ENCODE measurements around the gene DGKD.
"Not testable (repeated sequence)": the region's sequence is repeated elsewhere in the genome, so short reads cannot be mapped to it uniquely, and the experiment has no call there.

DGKD gene

DNA sequence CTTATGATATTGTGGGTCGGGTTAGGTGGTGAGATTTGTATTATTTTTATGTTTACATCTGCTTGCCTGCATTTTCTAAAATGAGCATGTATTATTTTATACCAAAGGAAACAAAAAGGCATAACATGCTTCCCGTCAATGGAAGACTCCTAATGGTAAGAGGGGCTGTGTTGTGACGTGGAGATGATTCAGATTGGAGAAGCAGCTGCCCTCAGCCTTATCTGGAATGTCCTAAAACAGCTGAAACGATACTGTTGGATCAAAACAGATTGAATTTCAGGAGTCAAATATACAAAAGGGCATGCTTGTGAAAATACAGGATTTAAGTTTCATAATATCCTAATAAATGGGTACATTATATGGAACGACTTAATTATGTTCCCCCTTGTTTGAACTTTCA is 19.0 kb downstream of the DGKD start:
- POLR2A ChIA-PET, result no interaction called here
- 100% methylated on average over 2 of the region's 5 CpGs for WGBS (ENCODE audit: insufficient coverage)

DNA sequence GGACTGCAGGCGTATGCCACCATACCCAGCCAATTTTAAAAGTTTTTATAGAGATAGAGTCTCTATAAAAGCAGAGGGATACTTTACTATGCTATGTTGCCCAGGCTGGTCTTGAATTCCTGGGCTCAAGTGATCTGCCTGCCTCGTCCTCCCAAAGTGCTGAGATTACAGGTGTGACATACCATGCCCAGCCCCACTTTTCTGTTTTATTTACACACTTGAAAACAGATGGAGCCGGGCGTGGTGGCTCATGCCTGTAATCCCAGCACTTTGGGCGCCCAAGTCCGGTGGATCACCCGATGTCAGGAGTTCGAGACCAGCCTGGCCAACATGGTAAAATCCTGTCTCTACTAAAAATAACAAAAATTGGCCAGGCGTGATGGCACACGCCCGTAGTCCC is 20.5 kb downstream of the DGKD start:
- WGBS (ENCODE audit: insufficient coverage), result 98% methylated on average over 9 of the region's 11 CpGs
- CTCF ChIA-PET, result interaction anchor here (1.8 kb wide), 1 partner anchor 10 kb away, joined by 6 read pairs; no protein-coding TSS in a partner anchor

More for the DNA sequence above, 19.0 kb downstream of the DGKD start:
- H3K4me3 ChIP-seq (ENCODE audit: control insufficient read depth in 1 of 7, extremely low read depth in 1 of 7, insufficient read depth in 4 of 7, low read depth in 2 of 7, low read length in 6 of 7), result no peak overlapping the region
- CTCF ChIA-PET, result interaction anchor here (0.9 to 3.7 kb wide), 4 partner anchors 10 to 17 kb away, joined by 4 to 14 read pairs (median 5); no protein-coding TSS in a partner anchor
- DNase-seq, result no peak
- H3K27me3 ChIP-seq (replicated peaks in 2 of 5; ENCODE audit: control insufficient read depth in 4 of 5, insufficient read depth in 5 of 5, low read length in 4 of 5), result no peaks in the 10 kb centered on the region
- peaks cover 0 to 8% (median 0%) of the 10 kb centered on the region in 4 experiments for H3K4me1 ChIP-seq (ENCODE audit: control extremely low read depth in 1 of 4, control insufficient read depth in 4 of 4, insufficient read depth in 4 of 4, low read length in 3 of 4)
- peaks cover 0 to 23% (median 0%) of the 10 kb centered on the region in 4 experiments for H3K36me3 ChIP-seq (ENCODE audit: control insufficient read depth in 4 of 4, insufficient read depth in 4 of 4, low read length in 3 of 4)
- H3K9me3 ChIP-seq (ENCODE audit: control extremely low read depth in 1 of 5, control insufficient read depth in 4 of 5, insufficient read depth in 2 of 5, low read depth in 1 of 5, low read length in 4 of 5), result no peaks in the 10 kb centered on the region
- H3K27ac ChIP-seq (ENCODE audit: insufficient read depth in 1 of 2, low read depth in 1 of 2, low read length in 2 of 2, poor library complexity in 1 of 2, severe bottlenecking in 2 of 2), result no peak overlapping the region

DNA sequence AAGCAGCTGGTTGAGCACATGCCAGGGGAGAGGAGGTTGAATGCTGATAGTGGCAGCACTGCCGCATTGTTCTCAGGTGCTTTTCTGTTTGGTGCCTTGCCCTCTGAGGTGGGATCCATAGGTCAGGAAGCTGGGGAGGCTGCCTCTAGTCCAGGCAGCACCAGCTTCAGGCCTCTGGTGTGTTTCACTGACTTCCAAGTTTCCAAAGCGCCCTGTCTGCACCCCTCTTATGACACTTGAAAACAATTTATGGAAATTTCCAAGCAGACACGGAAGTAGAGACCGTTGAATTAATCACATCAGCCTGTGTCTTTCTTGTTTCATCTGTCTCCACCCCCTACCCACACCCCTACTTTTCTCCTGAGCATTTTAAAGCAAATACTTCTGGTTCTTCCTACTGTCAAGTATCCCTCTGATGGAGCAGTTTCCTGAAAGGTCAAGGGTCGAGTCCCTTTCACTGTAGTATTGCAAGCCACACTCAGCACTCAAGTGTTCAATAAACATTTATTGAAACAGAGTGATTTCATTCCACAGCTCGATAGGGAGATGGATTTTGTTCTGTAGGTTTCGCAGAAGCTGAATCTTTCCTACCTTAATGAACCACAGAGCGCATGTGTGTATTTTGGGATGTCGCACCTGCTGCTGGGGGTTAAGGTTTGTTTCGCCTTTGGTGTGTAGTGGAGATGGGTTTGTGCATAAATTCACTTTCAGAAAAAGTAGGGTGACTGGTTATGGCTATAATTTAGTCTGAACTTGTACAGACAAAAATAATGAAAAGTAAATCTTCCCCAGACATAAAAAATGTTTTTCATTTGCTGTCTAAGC is 21.4 kb downstream of the DGKD start:
- no peaks in the 10 kb centered on the region for H3K27me3 ChIP-seq (replicated peaks in 2 of 5; ENCODE audit: control insufficient read depth in 4 of 5, insufficient read depth in 5 of 5, low read length in 4 of 5)
- H3K4me1 ChIP-seq (ENCODE audit: control extremely low read depth in 1 of 4, control insufficient read depth in 4 of 4, insufficient read depth in 4 of 4, low read length in 3 of 4), result no peaks in the 10 kb centered on the region
- no peaks in the 10 kb centered on the region for H3K9me3 ChIP-seq (ENCODE audit: control extremely low read depth in 1 of 5, control insufficient read depth in 4 of 5, insufficient read depth in 2 of 5, low read depth in 1 of 5, low read length in 4 of 5)
- H3K27ac ChIP-seq (ENCODE audit: insufficient read depth in 1 of 2, low read depth in 1 of 2, low read length in 2 of 2, poor library complexity in 1 of 2, severe bottlenecking in 2 of 2), result no peak overlapping the region
- WGBS (ENCODE audit: insufficient coverage), result 96% methylated on average over 8 of the region's 10 CpGs
- ChIA-PET CTCF (interaction anchor here (1.0 to 1.8 kb wide), 3 partner anchors 9 to 95 kb away, joined by 3 to 6 read pairs (median 3); no protein-coding TSS in a partner anchor), POLR2A (no interaction called here)
- H3K36me3 ChIP-seq (ENCODE audit: control insufficient read depth in 4 of 4, insufficient read depth in 4 of 4, low read length in 3 of 4), result peaks cover 0 to 23% (median 0%) of the 10 kb centered on the region in 4 experiments
- no peak for DNase-seq
- no peak overlapping the region for H3K4me3 ChIP-seq (ENCODE audit: control insufficient read depth in 1 of 7, extremely low read depth in 1 of 7, insufficient read depth in 4 of 7, low read depth in 2 of 7, low read length in 6 of 7)

More for the DNA sequence above, 20.5 kb downstream of the DGKD start:
- H3K9me3 ChIP-seq (ENCODE audit: control extremely low read depth in 1 of 5, control insufficient read depth in 4 of 5, insufficient read depth in 2 of 5, low read depth in 1 of 5, low read length in 4 of 5); POLR2A ChIA-PET; H3K4me1 ChIP-seq (ENCODE audit: control extremely low read depth in 1 of 4, control insufficient read depth in 4 of 4, insufficient read depth in 4 of 4, low read length in 3 of 4); DNase-seq; H3K27me3 ChIP-seq (replicated peaks in 2 of 5; ENCODE audit: control insufficient read depth in 4 of 5, insufficient read depth in 5 of 5, low read length in 4 of 5); H3K27ac ChIP-seq (ENCODE audit: insufficient read depth in 1 of 2, low read depth in 1 of 2, low read length in 2 of 2, poor library complexity in 1 of 2, severe bottlenecking in 2 of 2); H3K4me3 ChIP-seq (ENCODE audit: control insufficient read depth in 1 of 7, extremely low read depth in 1 of 7, insufficient read depth in 4 of 7, low read depth in 2 of 7, low read length in 6 of 7): not testable (repeated sequence)
- peaks cover 0 to 23% (median 0%) of the 10 kb centered on the region in 4 experiments for H3K36me3 ChIP-seq (ENCODE audit: control insufficient read depth in 4 of 4, insufficient read depth in 4 of 4, low read length in 3 of 4)

DNA sequence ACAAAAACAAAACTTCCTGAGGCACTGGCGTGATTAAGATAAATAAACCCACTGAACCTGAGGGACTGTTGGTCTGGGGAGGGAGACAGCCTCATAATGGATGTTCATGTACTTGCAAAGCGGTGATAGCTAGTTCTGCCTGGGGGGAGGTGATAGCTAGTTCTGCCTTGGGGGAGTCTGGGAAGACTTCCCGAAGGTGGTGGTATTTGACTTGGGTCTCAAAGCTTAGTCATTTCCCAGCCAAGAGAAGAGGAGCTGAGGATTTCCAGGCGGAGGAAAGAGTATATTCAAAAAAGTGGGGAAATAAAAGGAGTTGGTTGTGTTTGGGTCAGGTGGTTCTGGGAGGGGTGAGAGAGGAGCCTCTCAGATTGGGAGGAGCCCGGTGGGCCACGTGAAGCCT is 24.7 kb downstream of the DGKD start:
- POLR2A ChIA-PET, result interaction anchor here (0.6 kb wide), 1 partner anchor 9 kb away, joined by 4 read pairs; no protein-coding TSS in a partner anchor
- Histone ChIP-seq H3K4me3 (ENCODE audit: control insufficient read depth in 1 of 7, extremely low read depth in 1 of 7, insufficient read depth in 4 of 7, low read depth in 2 of 7, low read length in 6 of 7) (no peak overlapping the region), H3K36me3 (ENCODE audit: control insufficient read depth in 4 of 4, insufficient read depth in 4 of 4, low read length in 3 of 4) (peaks cover 0 to 13% (median 0%) of the 10 kb centered on the region in 4 experiments), H3K27ac (ENCODE audit: insufficient read depth in 1 of 2, low read depth in 1 of 2, low read length in 2 of 2, poor library complexity in 1 of 2, severe bottlenecking in 2 of 2) (no peak overlapping the region), H3K4me1 (ENCODE audit: control extremely low read depth in 1 of 4, control insufficient read depth in 4 of 4, insufficient read depth in 4 of 4, low read length in 3 of 4) (peaks cover 0 to 11% (median 7%) of the 10 kb centered on the region in 4 experiments), H3K27me3 (replicated peaks in 2 of 5; ENCODE audit: control insufficient read depth in 4 of 5, insufficient read depth in 5 of 5, low read length in 4 of 5) (no peaks in the 10 kb centered on the region), H3K9me3 (ENCODE audit: control extremely low read depth in 1 of 5, control insufficient read depth in 4 of 5, insufficient read depth in 2 of 5, low read depth in 1 of 5, low read length in 4 of 5) (no peaks in the 10 kb centered on the region)
- no peak for DNase-seq
- 97% methylated on average over 3 of the region's 6 CpGs for WGBS (ENCODE audit: insufficient coverage)
- CTCF ChIA-PET, result interaction anchor here (1.4 kb wide), 2 partner anchors 24 to 25 kb away, joined by 3 read pairs; no protein-coding TSS in a partner anchor

DNA sequence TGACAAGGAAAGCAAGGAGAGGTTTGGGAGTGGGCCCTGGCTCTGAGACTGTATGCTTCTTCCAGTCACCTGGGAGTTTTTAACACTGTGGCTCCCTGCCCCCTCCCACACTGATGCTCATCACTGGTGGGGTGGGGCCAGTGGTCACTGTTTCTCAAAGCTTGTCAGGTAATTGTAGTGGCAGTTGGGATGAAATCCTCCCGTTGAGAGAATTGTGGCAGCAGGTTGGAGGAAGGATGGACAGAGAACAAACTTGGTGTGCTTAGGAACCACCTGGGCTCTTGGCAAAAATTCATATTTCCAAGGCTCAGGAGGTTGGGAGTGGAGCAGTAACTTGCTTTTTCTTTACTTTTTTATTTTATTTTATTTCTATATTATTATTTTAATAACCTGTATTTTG is 25.1 kb downstream of the DGKD start:
- ChIA-PET POLR2A (no interaction called here), CTCF (interaction anchor here (0.7 to 1.4 kb wide), 2 partner anchors 25 to 27 kb away, joined by 3 read pairs; no protein-coding TSS in a partner anchor)

DNA sequence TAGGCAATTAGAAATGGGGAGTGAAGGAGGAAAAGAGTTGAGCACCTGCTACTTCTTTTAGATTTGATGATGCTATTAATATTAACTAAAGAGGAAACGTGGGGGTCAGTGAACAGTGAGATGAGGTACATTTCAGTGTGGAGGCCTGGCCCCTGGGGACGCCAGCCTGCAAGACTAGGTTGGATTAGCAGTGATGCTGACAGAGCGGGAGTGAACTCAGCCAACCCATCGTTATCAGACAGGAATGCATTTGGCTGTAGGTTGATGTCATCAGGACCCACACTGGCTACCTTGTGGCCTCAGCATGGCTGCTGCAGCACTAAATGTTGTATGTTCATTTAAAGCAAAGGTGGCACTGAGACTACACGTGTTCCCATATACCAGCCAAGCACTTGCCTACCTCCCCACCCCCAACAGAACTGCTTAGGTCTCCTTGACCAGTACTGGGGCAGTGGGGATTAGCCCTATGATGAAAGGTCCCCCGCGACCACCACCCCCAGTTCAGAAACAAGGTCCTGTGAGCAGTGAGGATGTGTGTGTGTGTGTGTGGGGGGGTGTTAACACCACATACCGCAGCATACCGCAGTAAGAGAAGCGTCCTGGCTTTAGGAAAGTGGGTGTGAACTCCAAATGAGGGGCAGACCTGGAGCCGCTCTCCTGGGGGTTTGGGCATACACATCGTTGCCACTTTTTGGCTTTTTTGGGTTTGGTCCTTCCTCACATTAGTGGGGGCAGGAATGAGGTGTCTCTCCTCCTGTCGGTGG is 26.0 kb downstream of the DGKD start:
- H3K9me3 ChIP-seq (ENCODE audit: control extremely low read depth in 1 of 5, control insufficient read depth in 4 of 5, insufficient read depth in 2 of 5, low read depth in 1 of 5, low read length in 4 of 5), result no peaks in the 10 kb centered on the region
- H3K36me3 ChIP-seq (ENCODE audit: control insufficient read depth in 4 of 4, insufficient read depth in 4 of 4, low read length in 3 of 4), result peaks cover 0 to 13% (median 0%) of the 10 kb centered on the region in 4 experiments
- H3K27me3 ChIP-seq (replicated peaks in 2 of 5; ENCODE audit: control insufficient read depth in 4 of 5, insufficient read depth in 5 of 5, low read length in 4 of 5), result no peaks in the 10 kb centered on the region
- no peak overlapping the region for H3K4me3 ChIP-seq (ENCODE audit: control insufficient read depth in 1 of 7, extremely low read depth in 1 of 7, insufficient read depth in 4 of 7, low read depth in 2 of 7, low read length in 6 of 7)
- no peak overlapping the region for H3K27ac ChIP-seq (ENCODE audit: insufficient read depth in 1 of 2, low read depth in 1 of 2, low read length in 2 of 2, poor library complexity in 1 of 2, severe bottlenecking in 2 of 2)
- no peak for DNase-seq
- ChIA-PET CTCF (interaction anchor here (0.7 kb wide), 1 partner anchor 27 kb away, joined by 3 read pairs; no protein-coding TSS in a partner anchor), POLR2A (no interaction called here)
- 96% methylated on average over 9 of the region's 13 CpGs for WGBS (ENCODE audit: insufficient coverage)
- peaks cover 3 to 23% (median 20%) of the 10 kb centered on the region in 4 experiments for H3K4me1 ChIP-seq (ENCODE audit: control extremely low read depth in 1 of 4, control insufficient read depth in 4 of 4, insufficient read depth in 4 of 4, low read length in 3 of 4)

More for the DNA sequence above, 25.1 kb downstream of the DGKD start:
- H3K4me1 ChIP-seq (ENCODE audit: control extremely low read depth in 1 of 4, control insufficient read depth in 4 of 4, insufficient read depth in 4 of 4, low read length in 3 of 4), result peaks cover 3 to 15% (median 11%) of the 10 kb centered on the region in 4 experiments
- WGBS (ENCODE audit: insufficient coverage), result 64% methylated on average over 1 of the region's 1 CpG
- peaks cover 0 to 13% (median 0%) of the 10 kb centered on the region in 4 experiments for H3K36me3 ChIP-seq (ENCODE audit: control insufficient read depth in 4 of 4, insufficient read depth in 4 of 4, low read length in 3 of 4)
- H3K27ac ChIP-seq (ENCODE audit: insufficient read depth in 1 of 2, low read depth in 1 of 2, low read length in 2 of 2, poor library complexity in 1 of 2, severe bottlenecking in 2 of 2), result no peak overlapping the region
- no peaks in the 10 kb centered on the region for H3K9me3 ChIP-seq (ENCODE audit: control extremely low read depth in 1 of 5, control insufficient read depth in 4 of 5, insufficient read depth in 2 of 5, low read depth in 1 of 5, low read length in 4 of 5)
- no peak overlapping the region for H3K4me3 ChIP-seq (ENCODE audit: control insufficient read depth in 1 of 7, extremely low read depth in 1 of 7, insufficient read depth in 4 of 7, low read depth in 2 of 7, low read length in 6 of 7)
- H3K27me3 ChIP-seq (replicated peaks in 2 of 5; ENCODE audit: control insufficient read depth in 4 of 5, insufficient read depth in 5 of 5, low read length in 4 of 5), result no peaks in the 10 kb centered on the region
- no peak for DNase-seq
